GM23338 (cell line): ENCODE data around the gene MAGED2. TPM values are rescaled to one million over a fixed set of nuclear protein-coding genes. Genes with fewer than 3 reads are reported as not detected.

Source experiments
- EZH2 ChIP-seq: fragments of 200-600 bp; sonication (generic); IDR thresholded peaks from one replicate; pipeline ENCODE4 v1.8.0; 2017; ENCODE audit warnings: antibody characterized with exemption, mild to moderate bottlenecking, low read depth; ENCODE audit not compliant: unreplicated experiment
- EZH2phosphoT487 ChIP-seq: fragments of 200-600 bp; sonication (generic); IDR thresholded peaks from one replicate; pipeline ENCODE4 v1.8.1; 2018; ENCODE audit warnings: antibody characterized with exemption; ENCODE audit not compliant: unreplicated experiment
- STAT1 ChIP-seq: IDR thresholded peaks from one replicate; pipeline ENCODE4 v1.6.1; 2016; ENCODE audit warnings: antibody characterized with exemption; ENCODE audit not compliant: unreplicated experiment
- ZNF114 ChIP-seq: fragments of 250-450 bp; sonication (Bioruptor Pico); IDR thresholded peaks from 2 replicates; pipeline ENCODE4 v1.5.0; 2020; ENCODE audit warnings: mild to moderate bottlenecking, moderate library complexity
- polyA plus RNA-seq: library from polyadenylated mRNA; unstranded; fragments of >200 nt; fragmentation: Nextera tagmentation; extraction: Ambion mirVana; gene quantifications from 2 replicates; pipeline ENCODE4 v1.2.1, GENCODE V29; 2016
- total RNA-seq: library from RNA; depleted of rRNA; stranded (reverse); fragments of >200 nt; shearing (Covaris generic); gene quantifications from 2 replicates; pipeline ENCODE4 v1.2.3, GENCODE V29; 2014
- TF ChIP-seq, protein P1 (sequence below): fragments of 250-450 bp; sonication (Bioruptor Pico); IDR thresholded peaks from 2 replicates; pipeline ENCODE4 v1.5.0; 2020; ENCODE audit warnings: mild to moderate bottlenecking, moderate library complexity
- TF ChIP-seq, protein P2 (sequence below), 2 experiments: fragments of 200-600 bp in 1 of 2; sonication (generic) in 1 of 2; conservative IDR thresholded peaks; 2 replicates each; pipeline versions ENCODE4 v1.5.1 to v1.6.1; 2016 to 2017; ENCODE audit warnings: antibody characterized with exemption in 2 of 2, low read depth in 2 of 2, mild to moderate bottlenecking in 2 of 2, moderate library complexity in 1 of 2
- TF ChIP-seq, protein P3 (sequence below): IDR thresholded peaks from 2 replicates; pipeline ENCODE4 v1.6.1; 2016; ENCODE audit warnings: antibody characterized with exemption
- TF ChIP-seq, protein P4 (sequence below): IDR thresholded peaks from one replicate; pipeline ENCODE4 v1.6.1; 2018; ENCODE audit warnings: antibody characterized with exemption; ENCODE audit not compliant: unreplicated experiment

MAGED2 gene
- total and polyA plus RNA-seq, 2 experiments from 2014 or later, result 96.7 to 203 TPM

DNA sequence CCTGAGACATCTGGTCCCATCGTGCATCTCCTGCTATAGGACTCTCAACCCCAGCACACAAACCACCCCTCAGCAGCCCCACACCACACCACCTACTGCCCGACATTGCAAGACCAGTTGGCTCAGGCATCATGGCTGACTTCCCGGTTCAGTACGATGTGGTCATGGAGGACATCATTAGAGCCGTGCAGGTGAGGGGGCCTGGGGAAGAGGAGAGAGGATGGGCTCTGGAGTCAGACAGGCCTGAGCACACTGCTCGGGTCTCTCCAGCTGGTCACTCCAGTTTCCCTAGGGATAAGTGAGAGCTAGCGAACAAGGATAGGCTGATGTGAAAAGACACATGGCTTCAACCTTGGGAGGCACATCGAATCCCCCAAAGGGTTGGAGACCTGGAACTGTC lies 17.2 kb downstream of the MAGED2 start (continued):
- TF ChIP-seq, protein P1, sequence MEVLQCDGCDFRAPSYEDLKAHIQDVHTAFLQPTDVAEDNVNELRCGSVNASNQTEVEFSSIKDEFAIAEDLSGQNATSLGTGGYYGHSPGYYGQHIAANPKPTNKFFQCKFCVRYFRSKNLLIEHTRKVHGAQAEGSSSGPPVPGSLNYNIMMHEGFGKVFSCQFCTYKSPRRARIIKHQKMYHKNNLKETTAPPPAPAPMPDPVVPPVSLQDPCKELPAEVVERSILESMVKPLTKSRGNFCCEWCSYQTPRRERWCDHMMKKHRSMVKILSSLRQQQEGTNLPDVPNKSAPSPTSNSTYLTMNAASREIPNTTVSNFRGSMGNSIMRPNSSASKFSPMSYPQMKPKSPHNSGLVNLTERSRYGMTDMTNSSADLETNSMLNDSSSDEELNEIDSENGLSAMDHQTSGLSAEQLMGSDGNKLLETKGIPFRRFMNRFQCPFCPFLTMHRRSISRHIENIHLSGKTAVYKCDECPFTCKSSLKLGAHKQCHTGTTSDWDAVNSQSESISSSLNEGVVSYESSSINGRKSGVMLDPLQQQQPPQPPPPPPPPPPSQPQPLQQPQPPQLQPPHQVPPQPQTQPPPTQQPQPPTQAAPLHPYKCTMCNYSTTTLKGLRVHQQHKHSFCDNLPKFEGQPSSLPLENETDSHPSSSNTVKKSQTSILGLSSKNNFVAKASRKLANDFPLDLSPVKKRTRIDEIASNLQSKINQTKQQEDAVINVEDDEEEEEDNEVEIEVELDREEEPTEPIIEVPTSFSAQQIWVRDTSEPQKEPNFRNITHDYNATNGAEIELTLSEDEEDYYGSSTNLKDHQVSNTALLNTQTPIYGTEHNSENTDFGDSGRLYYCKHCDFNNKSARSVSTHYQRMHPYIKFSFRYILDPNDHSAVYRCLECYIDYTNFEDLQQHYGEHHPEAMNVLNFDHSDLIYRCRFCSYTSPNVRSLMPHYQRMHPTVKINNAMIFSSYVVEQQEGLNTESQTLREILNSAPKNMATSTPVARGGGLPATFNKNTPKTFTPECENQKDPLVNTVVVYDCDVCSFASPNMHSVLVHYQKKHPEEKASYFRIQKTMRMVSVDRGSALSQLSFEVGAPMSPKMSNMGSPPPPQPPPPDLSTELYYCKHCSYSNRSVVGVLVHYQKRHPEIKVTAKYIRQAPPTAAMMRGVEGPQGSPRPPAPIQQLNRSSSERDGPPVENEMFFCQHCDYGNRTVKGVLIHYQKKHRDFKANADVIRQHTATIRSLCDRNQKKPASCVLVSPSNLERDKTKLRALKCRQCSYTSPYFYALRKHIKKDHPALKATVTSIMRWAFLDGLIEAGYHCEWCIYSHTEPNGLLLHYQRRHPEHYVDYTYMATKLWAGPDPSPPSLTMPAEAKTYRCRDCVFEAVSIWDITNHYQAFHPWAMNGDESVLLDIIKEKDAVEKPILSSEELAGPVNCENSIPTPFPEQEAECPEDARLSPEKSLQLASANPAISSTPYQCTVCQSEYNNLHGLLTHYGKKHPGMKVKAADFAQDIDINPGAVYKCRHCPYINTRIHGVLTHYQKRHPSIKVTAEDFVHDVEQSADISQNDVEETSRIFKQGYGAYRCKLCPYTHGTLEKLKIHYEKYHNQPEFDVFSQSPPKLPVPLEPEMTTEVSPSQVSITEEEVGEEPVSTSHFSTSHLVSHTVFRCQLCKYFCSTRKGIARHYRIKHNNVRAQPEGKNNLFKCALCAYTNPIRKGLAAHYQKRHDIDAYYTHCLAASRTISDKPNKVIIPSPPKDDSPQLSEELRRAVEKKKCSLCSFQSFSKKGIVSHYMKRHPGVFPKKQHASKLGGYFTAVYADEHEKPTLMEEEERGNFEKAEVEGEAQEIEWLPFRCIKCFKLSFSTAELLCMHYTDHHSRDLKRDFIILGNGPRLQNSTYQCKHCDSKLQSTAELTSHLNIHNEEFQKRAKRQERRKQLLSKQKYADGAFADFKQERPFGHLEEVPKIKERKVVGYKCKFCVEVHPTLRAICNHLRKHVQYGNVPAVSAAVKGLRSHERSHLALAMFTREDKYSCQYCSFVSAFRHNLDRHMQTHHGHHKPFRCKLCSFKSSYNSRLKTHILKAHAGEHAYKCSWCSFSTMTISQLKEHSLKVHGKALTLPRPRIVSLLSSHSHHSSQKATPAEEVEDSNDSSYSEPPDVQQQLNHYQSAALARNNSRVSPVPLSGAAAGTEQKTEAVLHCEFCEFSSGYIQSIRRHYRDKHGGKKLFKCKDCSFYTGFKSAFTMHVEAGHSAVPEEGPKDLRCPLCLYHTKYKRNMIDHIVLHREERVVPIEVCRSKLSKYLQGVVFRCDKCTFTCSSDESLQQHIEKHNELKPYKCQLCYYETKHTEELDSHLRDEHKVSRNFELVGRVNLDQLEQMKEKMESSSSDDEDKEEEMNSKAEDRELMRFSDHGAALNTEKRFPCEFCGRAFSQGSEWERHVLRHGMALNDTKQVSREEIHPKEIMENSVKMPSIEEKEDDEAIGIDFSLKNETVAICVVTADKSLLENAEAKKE, result no peak
- TF ChIP-seq, protein P2, sequence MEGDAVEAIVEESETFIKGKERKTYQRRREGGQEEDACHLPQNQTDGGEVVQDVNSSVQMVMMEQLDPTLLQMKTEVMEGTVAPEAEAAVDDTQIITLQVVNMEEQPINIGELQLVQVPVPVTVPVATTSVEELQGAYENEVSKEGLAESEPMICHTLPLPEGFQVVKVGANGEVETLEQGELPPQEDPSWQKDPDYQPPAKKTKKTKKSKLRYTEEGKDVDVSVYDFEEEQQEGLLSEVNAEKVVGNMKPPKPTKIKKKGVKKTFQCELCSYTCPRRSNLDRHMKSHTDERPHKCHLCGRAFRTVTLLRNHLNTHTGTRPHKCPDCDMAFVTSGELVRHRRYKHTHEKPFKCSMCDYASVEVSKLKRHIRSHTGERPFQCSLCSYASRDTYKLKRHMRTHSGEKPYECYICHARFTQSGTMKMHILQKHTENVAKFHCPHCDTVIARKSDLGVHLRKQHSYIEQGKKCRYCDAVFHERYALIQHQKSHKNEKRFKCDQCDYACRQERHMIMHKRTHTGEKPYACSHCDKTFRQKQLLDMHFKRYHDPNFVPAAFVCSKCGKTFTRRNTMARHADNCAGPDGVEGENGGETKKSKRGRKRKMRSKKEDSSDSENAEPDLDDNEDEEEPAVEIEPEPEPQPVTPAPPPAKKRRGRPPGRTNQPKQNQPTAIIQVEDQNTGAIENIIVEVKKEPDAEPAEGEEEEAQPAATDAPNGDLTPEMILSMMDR (conservative IDR thresholded peaks at IDR 0.05; ENCODE audit: low read depth in 2 of 2), result no peak
- TF ChIP-seq, protein P3, sequence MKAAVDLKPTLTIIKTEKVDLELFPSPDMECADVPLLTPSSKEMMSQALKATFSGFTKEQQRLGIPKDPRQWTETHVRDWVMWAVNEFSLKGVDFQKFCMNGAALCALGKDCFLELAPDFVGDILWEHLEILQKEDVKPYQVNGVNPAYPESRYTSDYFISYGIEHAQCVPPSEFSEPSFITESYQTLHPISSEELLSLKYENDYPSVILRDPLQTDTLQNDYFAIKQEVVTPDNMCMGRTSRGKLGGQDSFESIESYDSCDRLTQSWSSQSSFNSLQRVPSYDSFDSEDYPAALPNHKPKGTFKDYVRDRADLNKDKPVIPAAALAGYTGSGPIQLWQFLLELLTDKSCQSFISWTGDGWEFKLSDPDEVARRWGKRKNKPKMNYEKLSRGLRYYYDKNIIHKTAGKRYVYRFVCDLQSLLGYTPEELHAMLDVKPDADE, result no peak
- TF ChIP-seq EZH2phosphoT487 (no peak), EZH2 (no peak), ZNF114 (CRISPR knock-in tag) (no peak), STAT1 (no peak)
- TF ChIP-seq, protein P4, sequence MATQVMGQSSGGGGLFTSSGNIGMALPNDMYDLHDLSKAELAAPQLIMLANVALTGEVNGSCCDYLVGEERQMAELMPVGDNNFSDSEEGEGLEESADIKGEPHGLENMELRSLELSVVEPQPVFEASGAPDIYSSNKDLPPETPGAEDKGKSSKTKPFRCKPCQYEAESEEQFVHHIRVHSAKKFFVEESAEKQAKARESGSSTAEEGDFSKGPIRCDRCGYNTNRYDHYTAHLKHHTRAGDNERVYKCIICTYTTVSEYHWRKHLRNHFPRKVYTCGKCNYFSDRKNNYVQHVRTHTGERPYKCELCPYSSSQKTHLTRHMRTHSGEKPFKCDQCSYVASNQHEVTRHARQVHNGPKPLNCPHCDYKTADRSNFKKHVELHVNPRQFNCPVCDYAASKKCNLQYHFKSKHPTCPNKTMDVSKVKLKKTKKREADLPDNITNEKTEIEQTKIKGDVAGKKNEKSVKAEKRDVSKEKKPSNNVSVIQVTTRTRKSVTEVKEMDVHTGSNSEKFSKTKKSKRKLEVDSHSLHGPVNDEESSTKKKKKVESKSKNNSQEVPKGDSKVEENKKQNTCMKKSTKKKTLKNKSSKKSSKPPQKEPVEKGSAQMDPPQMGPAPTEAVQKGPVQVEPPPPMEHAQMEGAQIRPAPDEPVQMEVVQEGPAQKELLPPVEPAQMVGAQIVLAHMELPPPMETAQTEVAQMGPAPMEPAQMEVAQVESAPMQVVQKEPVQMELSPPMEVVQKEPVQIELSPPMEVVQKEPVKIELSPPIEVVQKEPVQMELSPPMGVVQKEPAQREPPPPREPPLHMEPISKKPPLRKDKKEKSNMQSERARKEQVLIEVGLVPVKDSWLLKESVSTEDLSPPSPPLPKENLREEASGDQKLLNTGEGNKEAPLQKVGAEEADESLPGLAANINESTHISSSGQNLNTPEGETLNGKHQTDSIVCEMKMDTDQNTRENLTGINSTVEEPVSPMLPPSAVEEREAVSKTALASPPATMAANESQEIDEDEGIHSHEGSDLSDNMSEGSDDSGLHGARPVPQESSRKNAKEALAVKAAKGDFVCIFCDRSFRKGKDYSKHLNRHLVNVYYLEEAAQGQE, result no peak
